ENCODE results near the gene ISCA1.

DNA sequence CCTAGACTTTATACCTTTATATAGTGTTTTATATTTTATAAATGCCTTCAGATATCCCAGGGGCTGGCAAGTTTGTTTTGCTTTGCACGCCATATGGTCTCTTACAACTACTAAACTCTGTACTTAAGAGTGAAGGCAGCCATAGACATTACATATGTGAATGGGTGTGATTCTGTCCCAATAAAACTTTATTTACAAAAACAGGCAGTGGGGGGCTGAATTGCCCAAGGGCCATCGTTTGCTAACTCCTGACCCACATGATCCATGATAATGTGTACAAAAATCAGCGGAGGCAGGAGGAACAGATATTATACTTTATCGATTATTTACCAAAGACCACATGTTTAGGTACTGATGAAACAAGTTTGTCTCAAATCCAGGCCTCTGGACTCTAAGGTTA lies 35.8 kb upstream of the ISCA1 start:
- TF ChIP-seq, protein P1, sequence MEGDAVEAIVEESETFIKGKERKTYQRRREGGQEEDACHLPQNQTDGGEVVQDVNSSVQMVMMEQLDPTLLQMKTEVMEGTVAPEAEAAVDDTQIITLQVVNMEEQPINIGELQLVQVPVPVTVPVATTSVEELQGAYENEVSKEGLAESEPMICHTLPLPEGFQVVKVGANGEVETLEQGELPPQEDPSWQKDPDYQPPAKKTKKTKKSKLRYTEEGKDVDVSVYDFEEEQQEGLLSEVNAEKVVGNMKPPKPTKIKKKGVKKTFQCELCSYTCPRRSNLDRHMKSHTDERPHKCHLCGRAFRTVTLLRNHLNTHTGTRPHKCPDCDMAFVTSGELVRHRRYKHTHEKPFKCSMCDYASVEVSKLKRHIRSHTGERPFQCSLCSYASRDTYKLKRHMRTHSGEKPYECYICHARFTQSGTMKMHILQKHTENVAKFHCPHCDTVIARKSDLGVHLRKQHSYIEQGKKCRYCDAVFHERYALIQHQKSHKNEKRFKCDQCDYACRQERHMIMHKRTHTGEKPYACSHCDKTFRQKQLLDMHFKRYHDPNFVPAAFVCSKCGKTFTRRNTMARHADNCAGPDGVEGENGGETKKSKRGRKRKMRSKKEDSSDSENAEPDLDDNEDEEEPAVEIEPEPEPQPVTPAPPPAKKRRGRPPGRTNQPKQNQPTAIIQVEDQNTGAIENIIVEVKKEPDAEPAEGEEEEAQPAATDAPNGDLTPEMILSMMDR (IDR thresholded peaks at IDR 0.05), result no peak
- TF ChIP-seq POLR2A (IDR thresholded peaks at IDR 0.05), result no peak
